Measurements from ENCODE around the gene COL18A1. TPM values are rescaled to one million over a fixed set of nuclear protein-coding genes. Genes with fewer than 3 reads are reported as not detected.

COL18A1 gene
- total and polyA plus RNA-seq, 4 donors, result 44.9 to 308 (median 232) TPM

GRCh38 chr21:45401916-45402900 is 2.8 kb upstream of the COL18A1 start:
- H3K4me1 ChIP-seq (ENCODE audit: control insufficient read depth in 4 of 4, insufficient read depth in 4 of 4, low read length in 3 of 4), result peaks cover 0 to 6% (median 2%) of the 10 kb centered on the region in 4 donors
- H3K9ac ChIP-seq (ENCODE audit: low read depth in 1 of 2, low read length in 2 of 2), result no peak overlapping the region
- no peaks in the 10 kb centered on the region for H3K36me3 ChIP-seq (ENCODE audit: control insufficient read depth in 4 of 4, insufficient read depth in 3 of 4, low read depth in 1 of 4, low read length in 3 of 4)
- no peaks in the 10 kb centered on the region for H3K27me3 ChIP-seq (ENCODE audit: control insufficient read depth in 4 of 4, insufficient read depth in 4 of 4, low read length in 3 of 4)
- H3K4me3 ChIP-seq (ENCODE audit: low read depth in 1 of 3, low read length in 3 of 3), result no peak overlapping the region
- DNase-seq (ENCODE audit: low spot score), result no peak
- H3K9me3 ChIP-seq (ENCODE audit: control insufficient read depth in 4 of 4, low read length in 3 of 4), result no peaks in the 10 kb centered on the region
- TF ChIP-seq NR2F2 (IDR thresholded peaks at IDR 0.05), result no peak
- TF ChIP-seq ZBTB33 (IDR thresholded peaks at IDR 0.05), result no peak
- TF ChIP-seq ATF3 (IDR thresholded peaks at IDR 0.05), result no peak
- no peak for TF ChIP-seq YY1 (IDR thresholded peaks at IDR 0.05)
- no peak for TF ChIP-seq EGR1 (IDR thresholded peaks at IDR 0.05; ENCODE audit: low read depth in 2 of 2)
- no peak for TF ChIP-seq FOXA1 (IDR thresholded peaks at IDR 0.05)
- no peak for TF ChIP-seq SP1 (IDR thresholded peaks at IDR 0.05)
- TF ChIP-seq RAD21 (IDR thresholded peaks at IDR 0.05), result no peak
- no peak for TF ChIP-seq REST (IDR thresholded peaks at IDR 0.05)
- TF ChIP-seq HNF4G (IDR thresholded peaks at IDR 0.05), result no peak
- 95% methylated on average over 17 of the region's 17 CpGs for WGBS
- H3K27ac ChIP-seq (ENCODE audit: low read depth in 1 of 2, low read length in 2 of 2), result no peak overlapping the region

- Histone ChIP-seq H3K9ac (ENCODE audit: low read depth in 1 of 2, low read length in 2 of 2) (no peak overlapping the region), H3K4me1 (ENCODE audit: control insufficient read depth in 4 of 4, insufficient read depth in 4 of 4, low read length in 3 of 4) (peaks cover 0 to 8% (median 2%) of the 10 kb centered on the region in 4 donors), H3K4me3 (ENCODE audit: low read depth in 1 of 3, low read length in 3 of 3) (no peak overlapping the region), H3K27me3 (ENCODE audit: control insufficient read depth in 4 of 4, insufficient read depth in 4 of 4, low read length in 3 of 4) (no peaks in the 10 kb centered on the region), H3K27ac (ENCODE audit: low read depth in 1 of 2, low read length in 2 of 2) (no peak overlapping the region), H3K9me3 (ENCODE audit: control insufficient read depth in 4 of 4, low read length in 3 of 4) (no peaks in the 10 kb centered on the region), H3K36me3 (ENCODE audit: control insufficient read depth in 4 of 4, insufficient read depth in 3 of 4, low read depth in 1 of 4, low read length in 3 of 4) (no peaks in the 10 kb centered on the region)
- DNase-seq (ENCODE audit: low spot score), result no peak
- 91% methylated on average over 7 of the region's 7 CpGs for WGBS
- no peak for TF ChIP-seq ZBTB33 (IDR thresholded peaks at IDR 0.05)
- no peak for TF ChIP-seq NR2F2 (IDR thresholded peaks at IDR 0.05)
- no peak for TF ChIP-seq CTCF (IDR thresholded peaks at IDR 0.05; ENCODE audit: low read depth, low read length, missing input control)
- TF ChIP-seq FOXA2 (IDR thresholded peaks at IDR 0.05), result no peak
- no peak for TF ChIP-seq SP1 (IDR thresholded peaks at IDR 0.05)
- TF ChIP-seq RXRA (IDR thresholded peaks at IDR 0.05), result no peak
- TF ChIP-seq REST (IDR thresholded peaks at IDR 0.05), result no peak
- TF ChIP-seq FOXA1 (IDR thresholded peaks at IDR 0.05), result no peak
- TF ChIP-seq EGR1 (IDR thresholded peaks at IDR 0.05; ENCODE audit: low read depth in 2 of 2), result no peak
- TF ChIP-seq JUND (IDR thresholded peaks at IDR 0.05), result no peak
- TF ChIP-seq ATF3 (IDR thresholded peaks at IDR 0.05), result no peak
Measured at GRCh38 chr21:45403133-45403824, 1.7 kb upstream of the COL18A1 start.

Data from liver (tissue), 9 donors.